Stimulated activated CD4-positive, alpha-beta T cell treated with anti-CD3 and anti-CD28 coated beads, Interleukin-1b, Interleukin-23, amount 100 ng/mL, for 48 hours (primary cell): ENCODE results near the gene TMEM140.
"Not testable (repeated sequence)": the region's sequence is repeated elsewhere in the genome, so short reads cannot be mapped to it uniquely, and the experiment has no call there.

Experiments
- DNase-seq: peaks from one replicate; pipeline ENCODE4 v3.0.0-alpha.2; 2020

TMEM140 gene

GRCh38 chr7:135197343-135197742 lies 49.5 kb downstream of the TMEM140 start:
- no peak for DNase-seq

- DNase-seq: no peak
These were observed 50.2 kb downstream of the TMEM140 start for GRCh38 chr7:135197906-135198655.

- no peak for DNase-seq
These were observed 51.6 kb downstream of the TMEM140 start for GRCh38 chr7:135199439-135199838.

GRCh38 chr7:135200821-135201331 lies 53.0 kb downstream of the TMEM140 start:
- no peak for DNase-seq

- DNase-seq: no peak
These were observed 53.5 kb downstream of the TMEM140 start for GRCh38 chr7:135201350-135201749.

GRCh38 chr7:135204341-135204749 lies 56.5 kb downstream of the TMEM140 start:
- DNase-seq: no peak

GRCh38 chr7:135204876-135205275 lies 57.0 kb downstream of the TMEM140 start:
- no peak for DNase-seq

GRCh38 chr7:135205850-135206249 lies 58.0 kb downstream of the TMEM140 start:
- no peak for DNase-seq

GRCh38 chr7:135206941-135207391 lies 59.1 kb downstream of the TMEM140 start:
- no peak for DNase-seq

GRCh38 chr7:135207406-135208101 lies 59.7 kb downstream of the TMEM140 start:
- DNase-seq: no peak

- DNase-seq: no peak
These were observed 60.4 kb downstream of the TMEM140 start for GRCh38 chr7:135208102-135208793.

GRCh38 chr7:135209225-135209834 lies 61.5 kb downstream of the TMEM140 start:
- DNase-seq: no peak

GRCh38 chr7:135210888-135211178 lies 63.0 kb downstream of the TMEM140 start:
- DNase-seq: no peak

- peak; percentile 95 for DNase-seq
These were observed 63.5 kb downstream of the TMEM140 start, which contains the start of gene WDR91 for GRCh38 chr7:135211179-135211945. TSS of gene WDR91 (minus strand) at chr7:135211526. CDS start at chr7:135211502, 24 bp downstream.

- DNase-seq: not testable (repeated sequence)
These were observed 64.2 kb downstream of the TMEM140 start for GRCh38 chr7:135211946-135212685.

- no peak for DNase-seq
These were observed 66.0 kb downstream of the TMEM140 start for GRCh38 chr7:135213831-135214230.

- DNase-seq: no peak
These were observed 67.3 kb downstream of the TMEM140 start for GRCh38 chr7:135215180-135215579.

- no peak for DNase-seq
These were observed 67.8 kb downstream of the TMEM140 start for GRCh38 chr7:135215698-135216097.
